Vagina (tissue), 2 donors: Measurements from ENCODE around the gene SHISA6. TPM values are rescaled to one million over a fixed set of nuclear protein-coding genes. Genes with fewer than 3 reads are reported as not detected.
A peak's percentile ranks its signal among the peaks of the same experiment; 100 is the strongest.

Source experiments
- DNase-seq, 2 donors: peaks; one replicate each; pipeline ENCODE4 v3.0.0-alpha.2; 2017; ENCODE audit errors: extremely low spot score in 2 of 2
- H3K27ac ChIP-seq: fragments of 200-600 bp; sonication (generic); one replicate; pipeline ENCODE4 v1.5.1; 2019
- H3K27me3 ChIP-seq: fragments of 200-600 bp; sonication (generic); one replicate; pipeline ENCODE4 v1.5.1; 2019
- H3K36me3 ChIP-seq, 2 donors: fragments of 200-600 bp; sonication (generic); one replicate each; pipeline ENCODE4 v1.5.1; 2017 to 2019
- H3K4me1 ChIP-seq: fragments of 200-600 bp; sonication (generic); one replicate; pipeline ENCODE4 v1.5.1; 2019
- H3K4me3 ChIP-seq, 2 donors: fragments of 200-600 bp; sonication (generic); 1 replicate in 1 of 2; 2 replicates in 1 of 2; pipeline ENCODE4 v1.5.1; 2016 to 2019
- H3K9me3 ChIP-seq: fragments of 200-600 bp; sonication (generic); one replicate; pipeline ENCODE4 v1.5.1; 2019
- POLR2A ChIP-seq, 2 donors: fragments of 450-650 bp; IDR thresholded peaks; one replicate each; pipeline ENCODE4 v1.6.1; 2017; ENCODE audit warnings: antibody characterized with exemption in 2 of 2, mild to moderate bottlenecking in 2 of 2, moderate library complexity in 2 of 2
- POLR2AphosphoS5 ChIP-seq, 2 donors: sonication (generic); formaldehyde crosslinking; IDR thresholded peaks; one replicate each; pipeline ENCODE4 v1.9.0; 2017; ENCODE audit warnings: antibody characterized with exemption in 2 of 2, mild to moderate bottlenecking in 2 of 2, low read depth in 1 of 2; ENCODE audit not compliant: insufficient read depth in 1 of 2
- intact Hi-C: fragments of 100-400 bp; cut with DNase I; formaldehyde crosslinking; loops from one replicate; pipeline ENCODE4 v1.15.1; 2023
- total RNA-seq: library from RNA; depleted of rRNA; stranded (reverse); fragments of >200 nt; gene quantifications from one replicate; pipeline ENCODE4 v1.2.3, GENCODE V29; 2016
- TF ChIP-seq, protein P1 (sequence below), 3 experiments: fragments of 450-650 bp in 2 of 3; fragments of 200-600 bp in 1 of 3; sonication (generic) in 1 of 3; IDR thresholded peaks; one replicate each; pipeline ENCODE4 v1.5.1; 2017 to 2019; ENCODE audit warnings: antibody characterized with exemption in 3 of 3, mild to moderate bottlenecking in 2 of 3, moderate library complexity in 2 of 3

SHISA6 gene
- total RNA-seq, 1 donor from 2014 or later, result 1.5 TPM

DNA sequence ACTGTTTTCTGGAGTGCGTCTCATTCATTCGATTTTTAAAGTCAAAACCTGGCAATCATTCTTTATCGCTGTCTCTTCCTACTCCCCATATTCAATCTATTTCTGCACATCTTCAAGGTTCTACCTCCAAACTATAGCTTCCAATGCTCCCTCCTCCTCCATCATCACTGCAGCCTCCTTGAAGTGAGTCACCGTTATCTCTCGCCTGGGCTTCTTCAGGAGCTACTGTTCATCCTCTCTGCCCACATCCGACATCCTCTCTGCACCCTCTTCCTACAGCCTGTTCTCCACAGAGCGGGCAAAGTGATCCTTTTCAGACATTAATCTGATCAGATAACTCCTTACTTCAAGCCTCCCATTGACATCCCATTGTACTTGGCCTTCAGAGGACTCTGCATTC lies 213.1 kb downstream of the SHISA6 start:
- H3K27me3 ChIP-seq, result no peaks in the 10 kb centered on the region
- DNase-seq, result peak in 1 of 2 donors; percentile 49
- no peaks in the 10 kb centered on the region for H3K4me1 ChIP-seq
- H3K27ac ChIP-seq, result no peak overlapping the region
- H3K9me3 ChIP-seq, result no peaks in the 10 kb centered on the region
- intact Hi-C loops, result no loop called here
- TF ChIP-seq, protein P1, sequence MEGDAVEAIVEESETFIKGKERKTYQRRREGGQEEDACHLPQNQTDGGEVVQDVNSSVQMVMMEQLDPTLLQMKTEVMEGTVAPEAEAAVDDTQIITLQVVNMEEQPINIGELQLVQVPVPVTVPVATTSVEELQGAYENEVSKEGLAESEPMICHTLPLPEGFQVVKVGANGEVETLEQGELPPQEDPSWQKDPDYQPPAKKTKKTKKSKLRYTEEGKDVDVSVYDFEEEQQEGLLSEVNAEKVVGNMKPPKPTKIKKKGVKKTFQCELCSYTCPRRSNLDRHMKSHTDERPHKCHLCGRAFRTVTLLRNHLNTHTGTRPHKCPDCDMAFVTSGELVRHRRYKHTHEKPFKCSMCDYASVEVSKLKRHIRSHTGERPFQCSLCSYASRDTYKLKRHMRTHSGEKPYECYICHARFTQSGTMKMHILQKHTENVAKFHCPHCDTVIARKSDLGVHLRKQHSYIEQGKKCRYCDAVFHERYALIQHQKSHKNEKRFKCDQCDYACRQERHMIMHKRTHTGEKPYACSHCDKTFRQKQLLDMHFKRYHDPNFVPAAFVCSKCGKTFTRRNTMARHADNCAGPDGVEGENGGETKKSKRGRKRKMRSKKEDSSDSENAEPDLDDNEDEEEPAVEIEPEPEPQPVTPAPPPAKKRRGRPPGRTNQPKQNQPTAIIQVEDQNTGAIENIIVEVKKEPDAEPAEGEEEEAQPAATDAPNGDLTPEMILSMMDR (IDR thresholded peaks at IDR 0.05), result no peak
- no peak for TF ChIP-seq POLR2AphosphoS5 (IDR thresholded peaks at IDR 0.05; ENCODE audit: insufficient read depth in 1 of 2, low read depth in 1 of 2)
- TF ChIP-seq POLR2A (IDR thresholded peaks at IDR 0.05), result no peak
- H3K36me3 ChIP-seq, result no peaks in the 10 kb centered on the region
- no peak overlapping the region for H3K4me3 ChIP-seq

DNA sequence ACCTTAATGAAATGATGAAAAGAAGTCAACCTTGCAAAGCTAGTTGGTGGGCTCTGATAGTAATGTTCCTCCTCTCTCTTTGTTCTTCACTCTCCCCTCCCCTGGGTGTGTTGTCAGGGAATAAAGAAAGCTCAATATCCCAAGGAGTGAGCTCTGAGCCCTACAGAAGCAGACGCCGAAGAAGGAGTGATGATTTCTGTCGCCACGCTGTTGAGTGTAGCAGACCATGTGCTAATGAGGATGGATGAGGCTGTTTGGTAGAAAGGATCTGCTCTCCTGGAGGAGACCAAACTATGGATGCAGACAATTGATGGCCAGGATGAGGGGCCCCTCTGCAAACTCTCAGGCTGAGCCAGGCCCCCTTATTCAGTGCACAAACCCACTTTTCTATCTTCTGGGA lies 217.3 kb downstream of the SHISA6 start:
- H3K4me1 ChIP-seq, result no peaks in the 10 kb centered on the region
- no peak for DNase-seq
- no peaks in the 10 kb centered on the region for H3K36me3 ChIP-seq
- H3K4me3 ChIP-seq, result no peak overlapping the region
- H3K27ac ChIP-seq, result no peak overlapping the region
- intact Hi-C loops, result no loop called here
- H3K9me3 ChIP-seq, result no peaks in the 10 kb centered on the region
- TF ChIP-seq, protein P1 (IDR thresholded peaks at IDR 0.05), result no peak
- TF ChIP-seq POLR2AphosphoS5 (IDR thresholded peaks at IDR 0.05; ENCODE audit: insufficient read depth in 1 of 2, low read depth in 1 of 2) (no peak), POLR2A (IDR thresholded peaks at IDR 0.05) (no peak)
- H3K27me3 ChIP-seq, result no peaks in the 10 kb centered on the region

DNA sequence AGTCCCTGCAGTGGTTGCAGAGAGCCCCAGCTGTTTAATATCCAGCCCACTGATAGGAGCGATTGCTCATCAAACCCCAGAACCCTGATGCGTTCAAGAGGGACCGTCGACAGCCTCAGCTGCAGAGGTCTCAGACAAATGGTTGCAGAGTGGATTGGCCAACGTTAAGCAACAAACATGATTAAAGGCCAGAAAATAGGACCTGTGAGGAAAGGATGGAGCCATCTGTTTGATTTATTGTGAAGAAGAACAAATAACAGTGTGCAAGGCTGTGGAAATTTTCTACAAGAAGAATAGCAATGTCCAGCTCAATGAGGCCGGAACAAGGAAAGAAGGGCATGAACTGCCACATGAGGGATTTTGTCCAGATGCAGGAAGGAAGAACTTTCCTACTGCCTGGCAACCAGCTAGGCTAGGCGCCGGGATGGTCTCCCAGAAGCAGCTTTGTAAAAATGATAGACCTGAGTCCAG lies 218.9 kb downstream of the SHISA6 start:
- Histone ChIP-seq H3K27me3 (no peaks in the 10 kb centered on the region), H3K4me1 (no peaks in the 10 kb centered on the region), H3K4me3 (no peak overlapping the region), H3K9me3 (no peaks in the 10 kb centered on the region), H3K36me3 (no peaks in the 10 kb centered on the region), H3K27ac (no peak overlapping the region)
- no peak for DNase-seq
- TF ChIP-seq POLR2AphosphoS5 (IDR thresholded peaks at IDR 0.05; ENCODE audit: insufficient read depth in 1 of 2, low read depth in 1 of 2) (no peak), POLR2A (IDR thresholded peaks at IDR 0.05) (no peak)
- TF ChIP-seq, protein P1 (IDR thresholded peaks at IDR 0.05), result no peak
- intact Hi-C loops, result loop anchor here (5.0 kb wide), 1 partner anchor 1157 kb away; no protein-coding TSS in a partner anchor

DNA sequence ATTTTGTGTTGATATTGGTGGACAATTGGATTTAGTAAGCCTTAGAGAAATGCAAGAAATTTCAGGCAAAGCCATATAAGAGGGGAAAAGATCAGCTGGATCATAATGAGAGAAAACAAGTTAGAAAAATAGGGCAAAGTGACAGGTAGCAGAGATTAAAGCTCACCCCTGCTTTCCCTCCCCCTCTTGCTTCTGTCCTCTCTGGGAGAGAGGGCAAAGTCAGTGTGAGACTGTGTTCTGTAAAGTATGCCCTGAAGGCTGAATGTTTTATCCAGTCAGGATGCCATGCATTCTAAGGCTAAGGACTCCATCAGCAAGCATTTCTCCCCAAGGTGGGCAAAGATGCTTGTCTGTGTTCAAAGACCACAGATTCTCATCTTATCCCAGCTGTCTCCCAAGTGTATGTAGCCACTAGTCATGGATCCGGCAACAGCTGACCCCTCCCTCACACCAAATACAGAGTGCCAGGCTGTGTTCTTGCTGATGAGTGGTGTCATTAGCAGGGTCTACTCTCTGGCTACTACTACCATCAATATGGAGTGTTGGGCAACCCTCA lies 221.1 kb downstream of the SHISA6 start:
- Histone ChIP-seq H3K4me1 (no peaks in the 10 kb centered on the region), H3K9me3 (no peaks in the 10 kb centered on the region), H3K4me3 (no peak overlapping the region), H3K27ac (no peak overlapping the region), H3K27me3 (no peaks in the 10 kb centered on the region), H3K36me3 (no peaks in the 10 kb centered on the region)
- intact Hi-C loops, result loop anchor here (5.0 kb wide), 1 partner anchor 1155 kb away; no protein-coding TSS in a partner anchor
- TF ChIP-seq, protein P1 (IDR thresholded peaks at IDR 0.05), result no peak
- DNase-seq, result no peak

DNA sequence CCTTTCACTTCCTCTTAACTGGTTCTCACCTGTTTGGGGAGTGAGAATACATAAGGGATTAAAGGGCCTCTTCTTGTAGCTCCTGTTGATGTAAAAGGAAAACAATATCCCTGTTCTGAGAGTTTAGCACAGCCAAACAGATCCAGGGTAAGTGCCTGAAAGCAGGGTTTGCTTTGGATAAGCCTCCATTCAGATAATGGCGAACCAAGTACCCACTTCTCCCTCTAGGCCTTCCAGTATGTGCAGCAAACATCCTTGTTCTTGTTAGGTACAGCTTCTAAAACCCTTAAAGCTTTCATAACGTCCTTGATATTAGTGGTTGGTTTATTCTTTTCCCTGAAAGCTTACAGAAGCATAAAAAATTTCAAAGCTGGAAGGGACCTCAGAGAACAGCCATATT lies 226.6 kb downstream of the SHISA6 start:
- Histone ChIP-seq H3K36me3 (no peaks in the 10 kb centered on the region), H3K27ac (no peak overlapping the region), H3K4me1 (no peaks in the 10 kb centered on the region), H3K4me3 (no peak overlapping the region), H3K27me3 (no peaks in the 10 kb centered on the region), H3K9me3 (no peaks in the 10 kb centered on the region)
- intact Hi-C loops, result no loop called here
- no peak for DNase-seq
- TF ChIP-seq, protein P1 (IDR thresholded peaks at IDR 0.05), result no peak
- TF ChIP-seq POLR2AphosphoS5 (IDR thresholded peaks at IDR 0.05; ENCODE audit: insufficient read depth in 1 of 2, low read depth in 1 of 2), result no peak
- no peak for TF ChIP-seq POLR2A (IDR thresholded peaks at IDR 0.05)
